Stimulated activated CD8-positive, alpha-beta memory T cell treated with anti-CD3 and anti-CD28 coated beads, Interleukin-4, amount 100 ng/mL, for 4 hours (primary cell): ENCODE measurements around the gene RHOT2.

Experiments used
- DNase-seq, 2 donors: peaks; one replicate each; pipeline ENCODE4 v3.0.0-alpha.2; 2020; ENCODE audit warnings: low read depth in 2 of 2, low spot score in 1 of 2

RHOT2 gene

DNA sequence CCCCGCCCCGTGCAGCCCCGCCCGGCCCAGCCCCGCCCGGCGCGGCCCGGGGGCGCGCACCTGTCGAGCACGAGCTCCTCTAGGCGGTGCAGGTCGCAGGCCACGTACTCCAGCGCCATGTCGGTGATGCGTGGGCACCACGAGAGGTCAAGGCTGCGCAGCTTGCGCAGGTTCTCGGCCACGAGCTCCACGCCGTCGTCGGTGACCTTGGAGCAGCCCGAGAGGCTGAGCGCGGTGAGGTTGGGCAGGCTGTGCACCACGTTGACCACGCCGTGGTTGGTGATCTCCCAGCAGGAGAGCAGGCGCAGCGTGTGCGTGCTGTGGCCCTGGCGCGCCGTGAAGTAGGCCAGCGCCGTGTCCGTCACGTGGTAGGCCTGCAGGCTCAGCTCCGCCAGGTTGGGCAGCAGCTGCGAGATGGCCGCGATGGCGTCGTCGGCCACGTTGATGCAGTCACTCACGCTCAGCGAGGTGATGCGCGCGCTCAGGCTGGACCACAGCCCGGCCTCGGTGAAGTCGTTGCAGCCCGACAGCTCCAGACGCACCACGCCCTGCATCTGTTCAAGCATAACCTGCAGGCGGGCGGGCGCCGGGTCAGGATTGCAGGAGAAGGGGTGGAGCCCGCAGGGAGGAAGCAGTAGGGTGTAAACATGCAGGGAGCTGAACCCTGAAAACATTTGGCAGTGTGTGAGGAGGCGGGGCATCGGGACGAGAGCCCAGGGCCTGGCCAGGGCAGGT, 27.6 kb downstream of the RHOT2 start:
- peak in 1 of 2 donors; percentile 43 for DNase-seq

DNA sequence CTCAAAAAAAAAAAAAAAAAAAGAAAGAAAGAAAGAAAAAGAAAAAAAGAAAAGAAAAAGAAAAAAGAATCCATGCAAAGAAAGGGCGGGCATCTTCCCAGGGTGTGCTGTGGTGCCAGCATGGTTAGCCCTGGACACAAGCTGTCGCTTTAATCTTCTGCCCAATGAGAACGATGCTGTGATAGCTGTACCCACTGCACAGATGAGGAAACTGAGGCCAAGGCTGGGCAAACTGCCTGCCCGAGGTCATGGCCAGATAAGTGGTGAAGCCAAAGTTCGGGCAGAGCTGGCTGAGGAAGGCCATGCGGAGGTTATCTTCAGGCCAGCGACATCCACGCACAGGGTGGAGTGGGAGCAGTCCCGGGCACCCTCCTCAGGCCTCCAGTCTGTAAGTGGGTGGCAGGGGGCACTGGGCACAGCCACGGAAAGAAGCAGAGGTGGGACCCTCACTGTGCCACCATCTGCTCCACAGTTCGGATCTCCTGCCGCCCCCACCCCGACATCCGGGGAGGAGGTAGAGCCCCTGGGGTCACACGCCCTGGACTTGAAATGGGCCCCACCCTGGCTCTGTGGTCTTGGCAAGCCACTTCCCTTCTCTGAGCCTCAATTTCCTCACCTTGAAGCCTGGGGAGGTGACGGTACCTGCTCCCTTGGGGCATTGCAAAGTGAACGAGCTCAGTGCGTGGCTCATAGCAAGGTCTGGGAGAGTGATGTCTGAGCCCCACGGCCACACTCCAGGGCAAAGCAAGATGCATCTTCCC, 31.2 kb downstream of the RHOT2 start:
- DNase-seq: no peak

DNA sequence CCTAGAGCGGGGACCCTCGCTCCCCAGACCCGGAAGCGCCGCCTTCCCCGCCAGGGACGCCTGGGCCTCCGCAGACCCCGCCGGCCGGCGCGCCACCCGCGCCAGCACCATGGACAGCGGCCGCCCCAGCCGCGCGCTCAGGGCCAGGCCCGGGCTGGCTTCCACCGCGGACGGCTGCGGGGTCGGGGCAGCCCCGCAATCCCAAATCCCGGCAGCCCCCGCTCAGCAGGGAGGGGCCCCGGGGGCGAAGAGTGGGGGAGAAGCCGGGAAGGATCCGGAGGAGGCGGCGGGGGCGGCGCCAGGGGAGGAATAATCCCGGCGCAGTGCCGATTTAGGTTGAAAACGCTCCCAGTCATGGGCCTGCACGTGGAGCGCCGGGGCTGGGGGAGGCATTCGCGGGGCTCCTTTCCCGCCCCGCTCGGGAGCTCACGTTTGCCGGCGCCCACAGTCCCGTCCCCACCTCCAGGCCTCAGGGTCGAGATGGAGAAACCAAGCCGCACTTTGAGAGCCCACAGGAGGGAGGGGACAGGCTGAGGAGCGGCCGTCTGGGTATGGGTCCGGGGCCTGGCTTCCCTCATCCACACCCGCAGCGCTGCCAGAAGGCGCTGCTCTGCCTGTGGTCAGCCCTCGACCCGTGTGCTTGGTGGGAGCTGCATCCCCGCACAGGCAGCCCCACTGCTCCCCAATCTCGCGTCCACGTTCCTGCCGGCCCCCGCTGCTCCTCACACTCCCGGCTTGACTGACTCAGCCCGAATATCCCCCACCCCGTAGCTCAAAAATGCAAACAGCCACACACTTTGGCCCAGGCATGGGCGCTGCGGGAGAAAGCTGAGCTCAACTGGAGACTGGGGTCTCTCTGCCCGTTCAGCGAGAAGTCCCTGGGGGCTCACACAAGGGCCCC, 33.0 kb downstream of the RHOT2 start:
- DNase-seq: no peak

DNA sequence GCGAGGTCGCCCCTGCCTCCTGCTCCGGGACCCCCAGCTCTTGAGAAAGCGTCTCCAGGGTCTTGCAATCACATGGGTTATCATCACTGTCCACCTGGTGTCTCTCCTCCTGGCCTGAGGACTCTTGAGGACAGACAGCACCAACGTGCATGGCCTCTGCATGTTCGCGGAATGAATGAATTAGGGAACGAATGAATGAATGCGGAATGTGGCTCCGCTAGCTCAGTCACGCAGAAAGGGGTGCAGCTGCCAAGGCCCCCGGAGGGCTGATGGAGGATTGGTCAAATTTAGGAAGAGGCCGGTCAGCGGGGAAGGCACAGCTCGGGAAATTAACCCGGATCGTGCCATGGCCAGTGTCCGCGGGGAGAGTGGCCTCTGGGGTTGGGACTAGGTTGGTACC, 34.4 kb downstream of the RHOT2 start:
- DNase-seq: no peak

DNA sequence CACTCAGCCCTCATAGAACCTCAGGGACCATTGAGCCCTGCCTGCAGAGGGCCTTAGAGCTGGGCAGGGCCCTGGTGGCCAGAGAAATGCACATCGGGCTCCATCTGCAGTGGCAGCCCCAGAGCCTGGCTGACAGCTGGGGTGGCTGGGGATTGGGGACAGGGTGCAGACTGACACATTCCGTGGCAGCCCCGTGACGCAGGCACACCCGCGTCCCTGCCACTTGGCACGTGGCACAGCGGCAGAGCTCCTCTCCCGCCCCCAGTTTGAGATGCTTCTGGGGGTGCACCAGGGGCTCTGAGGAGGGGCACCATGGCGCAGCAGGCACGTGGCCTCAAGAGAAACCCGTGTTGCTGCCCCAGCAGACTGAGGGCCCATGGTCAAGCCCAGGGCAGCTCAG, 35.5 kb downstream of the RHOT2 start:
- no peak for DNase-seq

DNA sequence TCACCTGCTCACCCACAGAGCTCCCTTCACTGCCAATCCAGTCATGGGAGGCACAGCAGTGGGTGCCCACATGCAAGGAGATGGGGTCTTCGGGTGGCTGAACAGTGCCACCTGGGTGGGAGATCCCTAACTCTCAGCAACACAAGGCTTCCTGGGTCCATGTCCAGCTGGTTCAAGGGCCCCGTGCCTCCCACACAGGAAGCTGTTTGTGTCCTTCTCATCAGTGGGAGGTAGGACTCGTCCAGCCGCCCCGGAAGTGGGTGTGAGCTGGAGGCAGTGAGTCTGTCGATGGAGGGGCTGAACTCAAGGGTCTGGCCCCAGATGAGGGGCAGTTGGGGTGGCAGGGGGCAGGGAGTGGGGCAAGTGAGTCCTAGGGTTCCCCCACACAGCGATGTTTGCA, 36.1 kb downstream of the RHOT2 start:
- DNase-seq: no peak

DNA sequence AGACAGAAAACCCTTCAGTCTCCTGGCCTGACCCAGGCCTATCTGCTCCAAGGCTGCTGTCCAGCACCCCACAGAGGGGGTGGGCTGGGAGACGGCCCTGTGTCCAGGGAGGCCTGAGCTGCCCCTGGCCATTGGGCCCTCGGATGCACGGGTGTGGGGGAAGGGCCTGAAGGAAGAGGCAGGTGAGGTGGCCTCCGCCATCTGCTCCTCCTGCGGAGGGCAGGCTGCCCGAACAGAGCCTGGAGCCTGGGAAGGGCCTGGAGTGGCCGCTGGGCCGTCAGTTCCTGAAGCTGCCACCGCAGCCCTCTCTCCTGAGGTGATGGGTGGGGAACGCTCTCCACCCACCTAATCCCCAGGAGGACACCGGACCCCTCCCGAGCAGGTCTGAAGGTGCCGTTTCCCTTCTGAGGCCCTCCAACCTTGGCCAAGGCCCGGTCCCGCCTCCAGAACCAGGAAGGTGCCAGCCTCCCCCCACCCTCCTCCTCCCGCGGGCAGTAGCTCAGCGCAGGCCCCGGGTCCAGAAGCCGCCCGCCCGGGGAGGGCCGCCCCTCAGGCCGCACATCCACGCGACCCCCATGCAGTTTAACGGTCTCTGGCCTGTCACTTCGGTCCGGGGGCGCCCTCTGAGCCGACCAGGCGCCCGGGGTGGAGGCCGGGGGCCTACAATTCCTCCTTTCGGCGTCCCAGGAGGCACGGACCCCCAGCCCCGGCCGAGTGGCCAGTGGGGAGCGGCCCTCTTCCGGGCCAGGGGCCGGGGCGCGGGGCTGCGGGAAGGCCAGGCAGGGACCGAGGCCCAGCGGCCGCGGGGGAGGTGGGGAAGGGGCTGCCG, 36.8 kb downstream of the RHOT2 start:
- no peak for DNase-seq

DNA sequence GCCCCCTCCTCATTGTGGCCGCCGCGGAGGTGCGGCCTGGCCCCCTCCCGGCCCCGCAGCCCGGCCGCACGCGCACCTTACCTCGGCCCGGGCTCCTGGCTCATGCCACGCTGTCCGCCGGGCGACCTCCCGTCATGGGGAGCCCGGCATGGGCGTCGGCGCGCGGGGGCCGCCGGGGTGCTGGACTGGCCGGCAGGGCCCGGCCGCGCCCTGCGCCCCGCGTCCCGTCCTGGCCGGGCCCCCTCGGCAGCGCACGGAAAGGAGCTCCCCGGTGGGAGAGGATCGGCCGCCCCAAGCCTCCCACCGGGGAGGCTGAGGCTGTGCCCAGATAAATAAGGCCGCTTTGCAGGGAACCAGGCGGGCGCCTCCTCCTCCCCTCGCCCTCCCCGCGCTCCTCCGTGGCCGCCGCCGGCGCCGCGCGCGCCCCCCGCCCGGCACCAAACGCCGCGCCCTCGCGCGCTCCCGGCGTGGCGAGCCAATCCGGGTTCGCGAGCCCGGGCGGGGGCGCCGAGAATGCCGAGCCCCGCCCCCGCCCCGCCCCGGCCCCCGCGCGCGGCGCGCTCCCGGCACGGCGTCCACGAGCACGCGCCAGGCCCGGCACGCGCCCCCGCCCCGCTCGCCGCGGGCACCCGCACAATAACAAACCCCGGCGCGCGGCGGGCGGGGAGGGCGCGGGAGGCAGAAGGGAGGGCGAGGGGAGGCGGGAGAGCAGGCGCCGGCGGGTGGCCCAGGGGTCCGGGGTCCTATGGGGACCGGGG, 37.7 kb downstream of the RHOT2 start, which contains the start of gene FBXL16:
Gene FBXL16, minus strand, starts transcription at position 371 of the 758 bp plus-strand sequence. CDS start 8,396 bp downstream, outside the sequence.
- no peak for DNase-seq

DNA sequence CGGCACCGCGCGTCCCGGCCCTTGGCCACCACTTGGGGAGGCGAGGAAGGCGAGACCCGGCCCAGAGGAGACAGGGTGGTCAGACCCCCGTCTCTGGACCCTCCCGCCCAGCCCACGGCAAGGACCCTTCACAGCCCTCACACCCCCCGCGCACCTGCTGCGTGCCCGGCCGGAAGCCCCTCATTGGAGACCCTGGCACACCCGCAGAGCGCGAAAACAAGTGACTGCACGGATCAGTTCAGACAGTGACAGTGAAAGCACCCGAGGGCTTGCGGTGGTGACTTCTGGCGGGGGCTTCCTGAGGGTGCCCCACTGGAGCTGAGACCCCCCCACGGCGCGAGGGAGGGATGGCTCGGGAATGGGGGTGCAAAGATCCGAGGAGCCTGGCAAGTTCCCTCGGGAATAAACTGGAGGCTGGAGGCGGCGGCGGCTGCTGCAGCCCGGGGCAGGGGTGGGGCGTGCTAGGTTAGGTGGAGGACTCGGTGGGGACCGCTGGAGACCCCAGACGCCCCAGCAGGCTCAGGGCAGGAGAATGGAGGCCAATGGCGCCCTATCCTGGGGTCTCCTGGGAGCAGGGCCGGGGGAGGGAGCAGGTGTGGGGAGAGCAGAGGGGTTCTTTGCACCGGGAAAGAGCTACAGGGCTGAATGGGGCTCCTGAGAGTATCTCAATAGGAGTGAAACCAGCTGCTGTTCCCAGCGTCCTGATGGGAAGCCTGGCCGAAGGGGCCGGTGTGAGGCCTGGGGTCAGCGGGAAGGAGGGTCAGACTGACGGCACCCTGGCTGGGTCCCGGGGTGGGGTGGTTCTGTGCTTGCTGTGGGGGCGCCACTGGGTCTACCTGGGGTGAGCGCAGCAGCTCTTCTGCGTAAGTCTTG, 38.5 kb downstream of the RHOT2 start:
- no peak for DNase-seq

DNA sequence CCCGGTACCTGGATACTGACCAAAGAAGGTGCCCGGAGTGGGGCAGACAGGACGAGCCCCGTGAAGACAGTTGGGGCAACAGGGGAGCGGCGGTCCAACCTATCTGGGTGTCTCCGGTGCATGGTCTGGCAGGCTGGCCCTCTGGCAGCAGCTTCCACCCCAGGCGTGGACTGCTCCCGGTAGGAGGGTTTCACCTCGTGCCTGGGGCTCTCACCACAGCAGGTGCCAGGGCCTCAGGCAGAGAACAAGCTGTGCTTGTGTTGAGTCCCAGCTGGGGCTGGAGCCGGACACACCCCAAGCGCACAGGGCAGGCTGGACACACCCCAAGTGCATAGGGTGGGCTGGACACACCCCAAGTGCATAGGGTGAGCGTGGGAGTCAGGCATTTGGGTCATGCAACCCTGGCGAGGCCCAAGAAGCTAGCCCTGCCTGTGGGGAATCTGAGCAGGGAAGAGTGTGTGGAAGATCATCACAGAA, 39.2 kb downstream of the RHOT2 start:
- DNase-seq: no peak

DNA sequence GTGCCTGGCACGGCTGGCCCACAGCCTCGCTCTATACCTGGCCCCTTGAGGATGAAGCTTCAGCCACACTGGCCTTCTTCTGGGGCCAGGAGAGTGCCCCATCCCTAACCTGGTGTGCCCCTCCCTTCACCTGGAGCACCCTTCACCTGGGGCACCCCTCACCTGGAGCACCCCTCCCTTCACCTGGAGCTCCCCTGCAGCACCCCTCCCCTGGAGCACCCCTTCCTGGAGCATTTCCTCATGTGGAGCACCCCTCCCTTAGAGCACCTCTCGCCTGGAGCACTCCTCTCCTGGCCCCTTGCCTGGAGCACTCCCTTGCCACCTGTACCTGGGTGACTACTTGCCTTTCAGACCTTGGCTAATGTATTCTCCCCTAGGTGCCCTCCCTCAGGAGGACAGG, 40.1 kb downstream of the RHOT2 start:
- DNase-seq: no peak

DNA sequence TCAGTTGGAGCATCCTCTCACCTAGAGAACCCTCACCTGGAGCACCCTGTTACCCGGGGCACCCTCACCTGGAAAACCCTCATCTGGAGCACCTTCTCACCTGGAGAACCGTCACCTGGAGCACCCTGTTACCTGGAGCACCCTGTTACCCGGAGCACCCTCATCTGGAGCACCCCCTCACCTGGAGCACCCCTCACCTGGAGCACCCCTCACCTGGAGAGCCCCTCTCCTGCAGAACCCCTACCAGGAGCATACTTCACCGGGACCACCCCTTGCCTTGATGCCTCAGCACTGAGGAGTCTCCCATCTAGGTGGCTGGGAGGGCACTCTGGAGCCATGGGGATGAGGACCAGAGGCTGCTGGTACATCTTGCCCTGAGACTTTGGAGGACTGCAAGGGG, 41.0 kb downstream of the RHOT2 start:
- DNase-seq: no peak

DNA sequence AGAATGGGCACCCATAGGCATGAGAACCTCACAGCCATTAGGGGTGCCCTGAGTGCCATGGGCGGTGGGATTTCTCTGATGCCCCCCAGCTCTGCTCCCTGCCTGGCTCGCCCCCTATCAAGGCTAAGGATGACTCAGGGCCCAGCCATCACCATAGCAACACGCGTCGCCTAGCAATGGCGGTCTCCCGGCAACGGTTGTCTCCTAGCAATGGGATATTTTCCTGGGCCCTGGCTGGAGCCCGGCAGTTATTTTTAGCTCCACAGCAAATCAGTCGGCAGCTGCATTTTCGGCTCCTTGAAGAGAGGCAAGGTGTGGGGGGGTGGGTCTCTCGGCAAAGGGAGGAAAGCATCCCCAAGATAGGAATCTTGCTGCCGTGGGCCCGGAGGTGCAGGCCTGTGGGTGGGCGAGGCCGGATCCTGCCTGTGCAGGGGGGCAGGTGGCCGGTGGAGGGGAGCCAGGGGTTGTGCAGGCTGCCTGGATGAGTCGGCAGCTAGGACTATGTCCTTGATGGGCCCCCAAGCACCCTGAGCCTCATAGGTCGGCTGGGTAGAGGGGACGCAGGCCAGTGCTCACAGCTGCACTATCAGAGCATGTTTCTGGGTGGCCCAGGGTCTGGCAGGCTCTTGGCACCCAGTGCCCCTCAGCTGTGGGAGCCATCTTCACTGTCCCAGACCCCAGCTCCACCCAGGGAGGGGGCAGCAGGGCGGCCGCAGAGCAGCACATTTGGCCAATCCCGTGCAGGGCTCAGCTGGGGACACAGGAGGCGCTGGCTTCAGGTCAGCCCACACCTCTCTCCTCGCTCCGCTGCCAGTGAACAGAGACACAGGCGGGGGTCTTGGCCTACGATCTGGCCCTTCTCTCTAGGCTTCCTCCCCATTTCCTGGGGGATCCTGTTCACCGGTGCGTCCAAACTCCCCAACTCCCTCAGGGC, 41.9 kb downstream of the RHOT2 start:
- DNase-seq: no peak

DNA sequence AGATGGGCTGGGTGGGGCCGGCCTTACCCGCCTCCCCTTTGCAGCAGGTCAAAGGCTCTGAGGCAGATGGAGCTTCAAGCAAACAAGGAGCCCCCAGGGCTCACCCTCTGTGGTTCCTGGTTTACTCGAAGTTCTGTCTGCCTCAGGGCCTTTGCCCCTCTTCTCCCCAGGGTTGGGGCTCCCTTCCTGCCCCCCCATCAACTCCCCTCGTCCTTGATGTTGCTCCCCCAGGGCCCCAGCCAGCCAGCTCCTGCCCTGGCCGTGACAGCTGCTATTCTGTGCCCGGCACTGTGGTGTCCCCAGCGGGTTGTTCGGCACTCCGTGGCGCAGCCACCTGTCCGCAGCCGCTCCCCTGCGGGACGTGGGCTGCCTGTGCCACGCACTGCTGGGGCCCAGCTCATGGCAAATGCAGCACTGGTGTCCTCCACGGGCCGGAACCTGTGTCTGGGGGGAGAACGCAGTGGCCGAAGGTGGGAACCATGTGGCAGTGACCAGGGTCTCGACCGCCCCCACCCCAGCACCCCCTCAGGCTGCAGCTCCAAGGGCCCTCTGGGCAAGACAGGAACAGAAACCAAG, 42.7 kb downstream of the RHOT2 start:
- DNase-seq: no peak

DNA sequence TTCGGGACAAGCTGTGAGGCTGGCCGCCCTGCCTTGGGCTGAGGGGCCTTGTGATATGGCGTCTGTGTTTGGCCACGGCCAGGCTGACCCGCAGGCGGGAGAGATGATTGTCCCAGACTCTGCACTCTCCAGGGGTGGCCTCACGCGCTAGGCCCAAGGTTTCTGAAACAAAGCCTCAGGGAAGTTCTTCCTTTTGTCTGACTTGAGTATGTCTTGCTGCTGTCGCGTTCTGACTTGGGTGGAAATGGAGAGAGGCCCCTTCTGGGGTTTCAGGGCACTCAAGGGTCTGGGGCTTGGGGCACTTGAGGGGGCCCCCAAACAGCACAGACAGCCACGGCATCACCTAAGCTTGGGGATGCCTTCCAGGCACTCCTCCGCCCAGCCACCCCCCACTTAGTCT, 43.2 kb downstream of the RHOT2 start:
- DNase-seq: no peak

DNA sequence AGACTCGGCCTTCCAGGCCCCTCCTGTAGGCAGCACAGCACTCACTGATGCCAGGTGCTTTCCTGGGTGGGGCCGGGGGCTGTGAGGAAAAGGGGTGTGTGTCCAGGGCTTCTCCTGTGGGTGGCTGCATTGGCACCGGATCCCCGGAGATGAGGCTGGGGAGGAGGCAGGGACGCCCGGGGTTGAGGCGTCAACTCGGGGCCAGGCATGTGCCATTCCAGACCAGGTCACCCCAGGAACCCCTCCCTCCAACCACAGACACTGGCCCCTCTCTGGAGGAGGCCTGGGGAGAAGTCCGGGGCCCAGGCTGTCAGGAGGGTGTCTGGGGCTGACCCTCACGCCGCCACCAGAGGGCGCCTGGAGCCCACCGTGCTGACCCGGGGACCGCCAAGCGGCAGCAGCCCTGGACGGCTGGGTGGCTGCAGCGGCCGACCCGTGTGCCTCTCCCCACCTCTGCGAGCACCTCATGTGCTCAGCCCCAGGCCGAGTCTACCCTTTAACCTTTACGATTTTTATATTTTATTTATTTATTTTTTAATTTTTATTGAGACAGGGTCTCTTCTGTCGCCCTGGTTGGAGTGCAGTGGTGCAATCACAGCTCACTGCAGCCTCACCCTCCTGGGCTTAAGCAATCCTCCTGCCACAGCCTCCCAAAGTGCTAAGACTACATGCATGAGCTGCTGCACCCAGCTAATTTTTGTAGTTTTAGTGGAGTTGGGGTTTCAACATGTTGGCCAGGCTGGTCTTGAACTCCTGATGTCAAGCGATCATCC, 43.8 kb downstream of the RHOT2 start:
- DNase-seq: peak; percentile 56 to 65
